GM19023 (cell line): ENCODE measurements around the gene BTRC.
"Not testable (repeated sequence)": the region's sequence is repeated elsewhere in the genome, so short reads cannot be mapped to it uniquely, and the experiment has no call there.

Experiments used
- ATAC-seq: cut with Tn5 transposase; IDR thresholded peaks from one replicate; pipeline ENCODE4 v1.9.1; 2021; ENCODE audit warnings: mild to moderate bottlenecking, moderate library complexity; ENCODE audit not compliant: unreplicated experiment

Gene BTRC

DNA sequence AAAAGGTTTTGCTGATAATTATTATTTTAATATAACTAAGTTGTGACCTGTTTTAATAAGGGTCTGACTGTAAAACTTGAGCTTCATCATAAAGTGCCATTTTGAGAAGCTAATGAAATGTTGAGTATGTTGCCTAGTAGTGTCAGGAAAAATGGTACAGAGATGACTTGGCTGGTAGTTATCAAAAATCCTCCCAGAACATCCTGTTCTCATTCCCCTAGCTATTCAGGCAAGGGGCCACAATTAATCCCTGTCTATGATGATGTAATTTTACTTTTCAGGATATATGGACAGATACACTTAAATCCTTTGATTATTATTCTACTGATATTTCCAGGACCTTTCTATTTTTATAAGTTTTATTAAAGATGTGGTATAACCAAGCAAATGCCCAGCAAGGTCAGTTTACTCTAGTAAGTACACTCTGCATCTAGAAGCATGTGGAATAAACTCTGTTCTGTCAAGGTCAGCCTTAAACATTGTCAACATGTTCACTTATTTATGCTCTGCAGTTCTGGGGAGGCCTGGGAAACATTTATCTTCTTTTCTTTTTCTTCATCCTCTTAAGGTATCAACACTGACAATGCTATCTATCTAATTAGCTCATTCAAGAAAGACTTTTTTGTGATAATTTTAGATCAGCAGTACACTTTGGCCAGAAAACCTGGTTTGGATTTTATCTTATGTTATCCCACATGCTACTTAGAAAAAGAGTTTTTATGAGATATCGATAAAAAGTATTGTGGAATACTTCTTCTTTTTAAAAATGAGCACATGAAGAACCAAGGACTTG lies 32.1 kb downstream of the BTRC start:
- ATAC-seq, result no peak

- no peak for ATAC-seq
Measured at GRCh38 chr10:101386659-101387259, 32.8 kb downstream of the BTRC start.

GRCh38 chr10:101388676-101389276 lies 34.8 kb downstream of the BTRC start:
- no peak for ATAC-seq

- ATAC-seq, result not testable (repeated sequence)
Measured at GRCh38 chr10:101389532-101389931, 35.6 kb downstream of the BTRC start.

DNA sequence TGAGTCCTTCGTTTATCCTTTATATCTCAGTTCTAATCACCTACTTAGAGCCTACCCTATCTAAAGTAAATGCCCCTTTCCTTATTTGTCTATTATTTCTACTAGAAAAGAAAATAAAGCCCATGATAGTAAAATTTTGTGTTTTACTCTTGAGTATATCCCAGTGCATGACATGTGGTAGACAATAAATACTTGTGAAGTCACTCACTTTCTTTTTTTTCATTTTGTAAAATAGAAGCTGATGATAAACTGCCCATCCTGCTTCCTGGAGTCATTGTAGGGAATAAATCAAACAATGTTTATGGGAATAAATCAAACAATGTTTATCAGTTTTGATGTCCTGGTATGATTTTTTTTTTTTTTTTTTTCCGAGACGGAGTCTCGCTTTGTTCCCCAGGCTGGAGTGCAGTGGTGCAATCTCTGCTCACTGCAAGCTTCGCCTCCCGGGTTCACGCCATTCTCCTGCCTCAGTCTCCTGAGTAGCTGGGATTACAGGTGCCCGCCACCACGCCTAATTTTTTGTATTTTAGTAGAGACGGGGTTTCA lies 36.1 kb downstream of the BTRC start:
- no peak for ATAC-seq

- no peak for ATAC-seq
Measured at GRCh38 chr10:101393378-101393777, 39.4 kb downstream of the BTRC start.

DNA sequence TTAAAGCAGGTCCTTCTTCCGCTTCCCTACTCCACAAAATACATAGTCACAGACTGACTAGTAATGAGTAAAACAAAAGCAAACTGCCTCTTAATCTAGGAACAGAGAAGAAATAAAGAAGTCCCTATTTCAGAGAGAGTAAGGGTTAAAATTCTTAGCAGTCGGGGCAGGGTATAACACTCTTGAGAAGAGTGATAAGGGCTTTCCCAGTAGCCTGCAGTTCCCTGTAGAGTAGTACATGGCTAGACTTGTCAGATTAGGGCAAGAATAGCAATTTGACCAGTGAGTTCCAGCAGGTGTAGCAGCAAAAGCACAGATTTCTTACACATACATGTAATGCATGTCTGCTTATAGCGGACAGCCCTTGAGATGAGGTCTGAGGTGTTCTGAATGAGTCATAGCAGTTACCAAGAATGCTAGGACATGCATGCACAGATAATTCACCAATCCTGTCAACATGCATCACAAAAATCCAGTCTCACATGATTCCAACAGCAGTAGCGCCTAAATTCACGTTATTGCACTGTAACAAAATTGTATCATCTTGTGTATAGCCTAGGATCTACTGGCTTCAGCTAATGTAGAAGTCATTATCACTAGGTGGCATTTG lies 40.7 kb downstream of the BTRC start:
- ATAC-seq, result no peak

DNA sequence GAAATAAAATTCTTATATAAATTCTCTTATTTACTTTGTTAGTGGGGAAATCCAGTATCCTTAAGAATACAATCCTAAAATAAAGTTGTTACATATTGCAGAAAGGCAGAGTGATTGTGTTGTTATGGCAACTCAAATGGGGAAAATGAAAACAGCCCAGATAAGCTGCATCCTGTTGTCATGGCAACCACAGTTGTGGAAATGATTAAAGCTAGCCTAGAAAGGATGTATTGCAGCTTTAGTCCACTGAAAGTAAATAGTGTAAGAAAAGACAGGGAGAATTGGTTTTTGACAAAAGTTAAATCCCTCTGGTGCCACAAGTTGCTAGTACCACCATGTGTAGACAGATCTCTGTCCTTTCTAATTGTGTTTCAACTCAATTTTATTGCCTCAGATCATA lies 43.2 kb downstream of the BTRC start:
- no peak for ATAC-seq

GRCh38 chr10:101400585-101400984 lies 46.6 kb downstream of the BTRC start:
- no peak for ATAC-seq

- no peak for ATAC-seq
Measured at GRCh38 chr10:101402711-101403110, 48.7 kb downstream of the BTRC start.

DNA sequence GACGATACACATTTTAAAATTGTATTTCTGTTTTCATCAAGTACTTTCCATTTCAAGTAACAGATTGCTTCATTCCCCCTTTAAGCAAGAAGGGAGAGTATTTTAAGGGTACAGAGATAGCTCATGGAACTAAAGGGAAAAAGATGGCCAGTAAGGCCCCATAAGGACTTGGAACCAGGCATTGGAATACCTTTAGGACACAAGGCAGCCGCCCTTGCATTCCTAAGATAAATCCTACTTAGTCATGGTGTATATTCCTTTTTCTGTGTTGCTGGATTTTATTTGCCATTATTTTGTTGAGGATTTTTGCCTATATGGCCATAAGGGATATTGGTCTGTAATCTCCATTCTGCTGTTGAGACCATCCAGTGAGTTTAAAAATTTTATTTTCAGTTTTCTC lies 49.2 kb downstream of the BTRC start:
- no peak for ATAC-seq

- ATAC-seq, result no peak
Measured at GRCh38 chr10:101405001-101405400, 51.0 kb downstream of the BTRC start.

DNA sequence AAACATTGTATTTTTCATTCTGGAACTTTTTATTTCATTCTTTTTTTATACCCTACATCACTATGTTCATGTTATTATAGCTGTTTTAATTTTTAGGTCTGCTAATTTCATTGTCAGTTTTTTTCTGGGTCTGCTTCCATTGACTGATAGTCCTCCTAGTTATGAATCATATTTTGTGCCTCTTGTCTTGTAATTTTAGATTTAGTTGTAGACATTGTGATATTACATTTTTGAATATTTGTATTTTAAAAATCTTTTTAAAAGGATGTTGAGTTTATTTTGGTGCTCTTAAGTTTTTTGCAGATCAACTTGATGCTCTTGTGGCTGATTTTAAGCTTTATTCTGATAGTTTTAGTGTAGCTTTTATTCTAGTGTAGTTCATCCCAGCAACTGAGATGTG lies 57.6 kb downstream of the BTRC start:
- no peak for ATAC-seq

- ATAC-seq, result no peak
Measured at GRCh38 chr10:101414034-101414433, 60.1 kb downstream of the BTRC start.

- no peak for ATAC-seq
Measured at GRCh38 chr10:101415884-101416283, 61.9 kb downstream of the BTRC start.

- not testable (repeated sequence) for ATAC-seq
Measured at GRCh38 chr10:101421967-101422366, 68.0 kb downstream of the BTRC start.

DNA sequence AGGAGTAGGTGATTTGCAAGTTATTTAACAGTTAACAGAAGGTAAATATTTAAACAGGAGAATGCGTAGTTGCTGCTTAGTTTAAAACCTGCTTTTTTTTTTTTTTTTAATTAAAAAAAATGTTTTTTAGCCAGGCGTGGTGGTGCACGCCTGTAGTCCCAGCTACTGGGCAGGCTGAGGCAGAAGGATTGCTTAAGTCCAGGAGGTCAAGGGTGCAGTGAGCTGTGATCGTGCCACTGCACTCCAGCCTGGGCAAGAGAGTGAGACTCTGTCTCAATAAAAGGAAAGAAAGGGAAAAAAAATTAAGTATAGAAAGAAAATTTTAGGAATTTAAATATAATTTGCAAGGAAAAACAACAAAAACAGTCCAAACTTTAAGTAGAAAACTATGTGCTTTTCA lies 71.6 kb downstream of the BTRC start:
- no peak for ATAC-seq

- no peak for ATAC-seq
Measured at GRCh38 chr10:101428036-101428435, 74.1 kb downstream of the BTRC start.

DNA sequence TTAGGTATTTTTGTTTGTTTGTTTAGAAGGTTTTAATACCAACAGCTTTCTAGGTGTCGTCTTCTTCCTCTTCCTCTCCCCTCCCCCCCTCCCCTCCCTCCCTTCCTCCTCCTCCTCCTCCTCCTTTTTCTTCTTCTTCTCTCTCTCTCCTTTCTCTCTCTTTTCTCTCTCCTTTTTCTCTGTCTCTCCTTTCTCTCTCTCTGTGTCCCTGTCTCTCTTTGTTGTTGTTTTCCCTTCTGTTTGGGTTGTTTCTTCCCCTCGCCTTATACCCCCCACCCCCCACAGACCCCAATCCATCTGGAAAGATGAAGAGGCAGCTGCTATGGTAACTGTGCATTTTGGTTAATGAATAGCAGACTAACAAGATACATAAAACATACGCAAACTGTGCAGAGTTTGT lies 75.5 kb downstream of the BTRC start:
- no peak for ATAC-seq

GRCh38 chr10:101436302-101436701 lies 82.3 kb downstream of the BTRC start:
- no peak for ATAC-seq

GRCh38 chr10:101438881-101439391 lies 85.0 kb downstream of the BTRC start:
- ATAC-seq, result no peak
